Chondrocyte (in vitro differentiated cells): ENCODE data around the gene OSBPL6. TPM values are rescaled to one million over a fixed set of nuclear protein-coding genes. Genes with fewer than 3 reads are reported as not detected.
"Not testable (repeated sequence)": the region's sequence is repeated elsewhere in the genome, so short reads cannot be mapped to it uniquely, and the experiment has no call there.

Experiments used
- DNase-seq: peaks from one replicate; pipeline ENCODE4 v3.0.0; 2021; ENCODE audit warnings: mixed read lengths, low spot score
- H3K27ac Mint-ChIP-seq: one replicate; pipeline ENCODE4 v1.8.0; 2021; ENCODE audit warnings: mild to moderate bottlenecking, moderate library complexity, mixed read lengths; ENCODE audit not compliant: unreplicated experiment
- H3K27me3 Mint-ChIP-seq: 2 replicates; pipeline ENCODE4 v1.8.0; 2021; ENCODE audit warnings: low read depth, mixed read lengths
- H3K36me3 Mint-ChIP-seq: 2 replicates; pipeline ENCODE4 v1.8.0; 2021; ENCODE audit warnings: low read depth, mixed read lengths
- H3K4me1 Mint-ChIP-seq: 2 replicates; pipeline ENCODE4 v1.8.0; 2021; ENCODE audit warnings: low read depth, mild to moderate bottlenecking, mixed read lengths
- H3K4me3 Mint-ChIP-seq: one replicate; pipeline ENCODE4 v1.8.0; 2021; ENCODE audit warnings: mild to moderate bottlenecking, moderate library complexity, mixed read lengths; ENCODE audit not compliant: unreplicated experiment
- H3K9me3 Mint-ChIP-seq: 2 replicates; pipeline ENCODE4 v1.8.0; 2021; ENCODE audit warnings: low read depth, mixed read lengths
- total RNA-seq: library from RNA; stranded (reverse); gene quantifications from 3 replicates; pipeline ENCODE4 v1.2.1, GENCODE V29; 2021
- TF ChIP-seq, protein P1 (sequence below): fragments of 200-600 bp; sonication (generic); IDR thresholded peaks from 2 replicates; pipeline ENCODE4 v1.5.0; 2021; ENCODE audit warnings: antibody characterized with exemption, mild to moderate bottlenecking, moderate library complexity

The OSBPL6 gene
- total RNA-seq, 1 donor from 2014 or later = 10.3 TPM

DNA sequence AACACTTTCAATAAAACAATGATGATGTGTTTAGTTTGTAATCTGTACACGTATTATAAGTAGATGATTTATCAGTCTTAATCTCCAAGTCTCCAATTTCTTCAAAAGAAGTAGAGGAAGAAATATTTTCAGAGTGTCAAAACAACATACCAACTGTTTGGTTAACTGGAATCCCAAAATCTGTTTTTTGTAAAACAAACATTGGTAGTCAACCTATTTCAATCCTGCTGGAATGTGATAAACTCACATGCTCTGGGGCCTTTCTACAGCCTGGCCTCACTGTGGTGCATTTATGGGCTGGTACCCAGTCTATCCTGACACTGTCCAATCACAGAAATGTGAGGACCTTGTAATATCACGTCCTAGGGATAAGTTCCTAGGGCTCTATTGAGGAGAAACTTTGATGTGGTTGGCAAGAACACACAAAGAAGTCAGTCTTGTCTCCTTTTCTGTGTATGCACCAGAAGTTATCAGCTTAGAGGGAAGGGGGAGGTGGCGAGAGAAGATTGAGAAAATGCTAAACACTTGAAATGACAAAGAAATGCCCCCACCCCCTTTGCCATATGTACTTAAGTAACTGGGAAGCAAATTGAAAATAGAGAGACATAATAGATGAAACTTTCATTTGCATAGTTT lies 209.5 kb downstream of the OSBPL6 start:
- no peak overlapping the region for H3K27ac Mint-ChIP-seq
- peaks cover 8% of the 10 kb centered on the region for H3K4me1 Mint-ChIP-seq
- H3K36me3 Mint-ChIP-seq = no peaks in the 10 kb centered on the region
- TF ChIP-seq, protein P1, sequence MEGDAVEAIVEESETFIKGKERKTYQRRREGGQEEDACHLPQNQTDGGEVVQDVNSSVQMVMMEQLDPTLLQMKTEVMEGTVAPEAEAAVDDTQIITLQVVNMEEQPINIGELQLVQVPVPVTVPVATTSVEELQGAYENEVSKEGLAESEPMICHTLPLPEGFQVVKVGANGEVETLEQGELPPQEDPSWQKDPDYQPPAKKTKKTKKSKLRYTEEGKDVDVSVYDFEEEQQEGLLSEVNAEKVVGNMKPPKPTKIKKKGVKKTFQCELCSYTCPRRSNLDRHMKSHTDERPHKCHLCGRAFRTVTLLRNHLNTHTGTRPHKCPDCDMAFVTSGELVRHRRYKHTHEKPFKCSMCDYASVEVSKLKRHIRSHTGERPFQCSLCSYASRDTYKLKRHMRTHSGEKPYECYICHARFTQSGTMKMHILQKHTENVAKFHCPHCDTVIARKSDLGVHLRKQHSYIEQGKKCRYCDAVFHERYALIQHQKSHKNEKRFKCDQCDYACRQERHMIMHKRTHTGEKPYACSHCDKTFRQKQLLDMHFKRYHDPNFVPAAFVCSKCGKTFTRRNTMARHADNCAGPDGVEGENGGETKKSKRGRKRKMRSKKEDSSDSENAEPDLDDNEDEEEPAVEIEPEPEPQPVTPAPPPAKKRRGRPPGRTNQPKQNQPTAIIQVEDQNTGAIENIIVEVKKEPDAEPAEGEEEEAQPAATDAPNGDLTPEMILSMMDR = no peak
- H3K4me3 Mint-ChIP-seq = no peak overlapping the region
- H3K27me3 Mint-ChIP-seq = no peaks in the 10 kb centered on the region
- H3K9me3 Mint-ChIP-seq = no peaks in the 10 kb centered on the region
- DNase-seq = no peak

DNA sequence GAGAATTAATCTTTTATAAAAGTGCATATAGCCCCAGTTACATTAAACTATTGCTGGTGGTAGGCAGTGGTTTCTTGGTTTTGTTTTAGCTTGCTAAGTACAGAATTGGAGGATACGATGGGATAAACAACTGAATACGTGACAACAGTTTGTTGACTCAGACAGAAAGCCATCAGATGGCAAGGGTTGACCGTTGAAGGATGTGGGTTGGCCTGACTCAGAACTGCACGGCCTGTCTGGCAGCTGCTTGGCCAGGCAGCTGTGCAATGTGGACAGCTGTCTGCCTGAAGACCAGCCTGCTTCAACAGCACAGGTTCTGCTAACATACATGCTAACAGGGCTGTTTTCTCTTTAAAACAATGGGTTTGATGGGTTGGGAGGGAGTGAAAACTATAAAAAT lies 210.1 kb downstream of the OSBPL6 start:
- TF ChIP-seq, protein P1 = no peak
- no peak overlapping the region for H3K4me3 Mint-ChIP-seq
- H3K27me3 Mint-ChIP-seq = no peaks in the 10 kb centered on the region
- no peak for DNase-seq
- H3K36me3 Mint-ChIP-seq = no peaks in the 10 kb centered on the region
- H3K4me1 Mint-ChIP-seq = peaks cover 8% of the 10 kb centered on the region
- no peaks in the 10 kb centered on the region for H3K9me3 Mint-ChIP-seq
- no peak overlapping the region for H3K27ac Mint-ChIP-seq

DNA sequence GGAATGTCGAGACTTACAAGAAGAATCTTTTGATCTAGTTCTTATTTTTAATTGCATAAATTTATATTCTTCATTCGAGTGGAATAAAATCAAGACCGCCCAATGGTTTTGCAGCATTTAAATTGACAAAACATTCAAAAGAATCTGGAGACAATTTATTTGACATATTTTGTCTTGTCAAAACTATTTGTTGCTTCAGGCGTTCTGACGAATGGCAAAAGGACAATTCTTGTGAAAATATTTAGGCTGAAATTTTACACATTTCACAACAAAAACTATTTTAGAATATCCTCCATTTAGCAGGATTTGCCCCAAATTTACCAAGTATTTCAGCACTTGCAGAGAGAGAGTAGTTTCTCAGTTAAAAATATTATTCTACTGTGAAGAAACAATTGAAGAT lies 214.9 kb downstream of the OSBPL6 start:
- no peaks in the 10 kb centered on the region for H3K36me3 Mint-ChIP-seq
- H3K27me3 Mint-ChIP-seq = no peaks in the 10 kb centered on the region
- no peak for DNase-seq
- H3K27ac Mint-ChIP-seq = no peak overlapping the region
- TF ChIP-seq, protein P1 = no peak
- H3K9me3 Mint-ChIP-seq = no peaks in the 10 kb centered on the region
- H3K4me1 Mint-ChIP-seq = peaks cover 13% of the 10 kb centered on the region
- no peak overlapping the region for H3K4me3 Mint-ChIP-seq

DNA sequence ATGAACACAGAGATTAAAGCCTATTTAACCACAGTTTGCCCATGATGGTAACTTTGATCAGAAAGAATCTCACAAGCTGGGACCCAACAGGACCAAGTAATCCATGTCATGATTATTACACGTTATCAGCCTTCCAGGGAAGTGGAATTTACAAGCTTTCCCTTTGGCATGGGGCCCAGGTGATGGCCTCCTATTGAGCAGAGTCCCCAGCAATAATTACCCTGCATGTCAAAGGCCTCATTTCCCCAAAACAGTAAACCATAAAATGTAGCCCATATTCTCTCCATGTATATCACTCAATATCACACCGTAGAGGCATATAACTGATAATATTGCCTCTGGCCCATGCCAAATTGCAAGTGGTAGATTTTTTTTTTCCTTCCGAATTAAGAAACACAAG lies 217.7 kb downstream of the OSBPL6 start:
- DNase-seq = no peak

DNA sequence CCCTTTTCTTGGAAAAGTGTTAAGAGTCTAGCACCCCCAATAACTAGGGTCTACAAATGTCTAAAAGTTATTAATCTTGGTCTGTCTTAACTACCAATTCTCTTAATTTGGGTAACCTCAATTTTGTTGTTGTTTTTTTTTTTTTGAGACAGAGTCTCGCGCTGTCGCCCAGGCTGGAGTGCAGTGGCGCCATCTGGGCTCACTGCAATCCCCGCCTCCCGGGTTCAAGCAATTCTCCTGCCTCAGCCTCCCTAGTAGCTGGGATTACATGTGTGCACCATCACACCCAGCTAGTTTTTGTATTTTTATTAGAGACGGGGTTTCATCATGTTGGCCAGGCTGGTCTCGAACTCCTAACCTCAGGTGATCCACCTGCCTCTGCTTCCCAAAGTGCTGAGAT lies 218.1 kb downstream of the OSBPL6 start:
- H3K4me3 Mint-ChIP-seq, DNase-seq, H3K27me3 Mint-ChIP-seq, H3K36me3 Mint-ChIP-seq, H3K9me3 Mint-ChIP-seq, H3K27ac Mint-ChIP-seq: not testable (repeated sequence)
- H3K4me1 Mint-ChIP-seq = peaks cover 21% of the 10 kb centered on the region

More for the DNA sequence above, 217.7 kb downstream of the OSBPL6 start:
- Mint-ChIP-seq H3K4me3 (no peak overlapping the region), H3K9me3 (no peaks in the 10 kb centered on the region), H3K4me1 (peaks cover 21% of the 10 kb centered on the region), H3K27ac (no peak overlapping the region), H3K36me3 (no peaks in the 10 kb centered on the region), H3K27me3 (no peaks in the 10 kb centered on the region)
- TF ChIP-seq, protein P1 = no peak
